HG02943 (cell line): ENCODE measurements around the gene UNC119.
"Not testable (repeated sequence)": the region's sequence is repeated elsewhere in the genome, so short reads cannot be mapped to it uniquely, and the experiment has no call there.

Source experiments
- ATAC-seq: cut with Tn5 transposase; IDR thresholded peaks from one replicate; pipeline ENCODE4 v1.9.1; 2021; ENCODE audit warnings: mild to moderate bottlenecking, low read depth, moderate library complexity; ENCODE audit not compliant: unreplicated experiment

The UNC119 gene

DNA sequence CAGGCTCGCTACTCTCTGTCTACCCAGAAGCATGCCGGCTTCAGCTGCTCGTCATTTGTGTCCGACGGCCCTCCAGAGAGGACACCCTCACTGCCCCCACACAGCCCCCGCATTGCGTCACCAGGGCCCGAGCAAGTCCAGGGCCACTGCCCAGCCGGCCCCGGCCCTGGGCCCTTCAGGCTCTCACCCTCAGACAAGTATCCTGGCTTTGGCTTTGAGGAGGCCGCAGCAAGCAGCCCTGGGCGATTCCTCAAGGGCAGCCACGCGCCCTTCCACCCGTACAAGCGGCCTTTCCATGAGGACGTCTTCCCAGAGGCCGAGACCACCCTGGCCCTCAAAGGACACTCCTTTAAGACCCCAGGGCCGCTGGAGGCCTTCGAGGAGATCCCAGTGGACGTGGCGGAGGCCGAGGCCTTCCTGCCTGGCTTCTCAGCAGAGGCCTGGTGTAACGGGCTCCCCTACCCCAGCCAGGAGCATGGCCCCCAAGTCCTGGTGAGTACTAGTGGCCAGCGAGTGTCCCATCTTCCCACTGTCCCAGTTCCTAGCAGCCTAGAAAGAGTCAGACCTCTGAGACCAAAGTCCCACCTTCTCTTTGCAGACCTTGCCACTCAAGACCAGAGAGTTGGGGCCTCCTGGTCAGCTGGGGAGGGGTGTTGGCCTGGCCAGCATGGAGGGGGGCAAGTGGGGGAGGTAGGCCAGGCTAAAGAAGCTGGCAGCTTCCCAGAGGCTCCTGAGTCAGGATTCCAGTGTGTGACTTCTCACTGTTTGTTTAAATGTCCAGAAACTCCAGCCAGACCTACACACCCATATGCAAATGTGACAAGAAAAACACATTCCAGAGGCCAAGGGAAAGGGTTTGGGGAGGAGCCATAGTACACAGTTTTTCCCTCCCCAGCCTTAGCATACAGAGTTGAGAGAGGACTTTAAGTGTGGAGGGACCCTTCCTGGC is 27.7 kb downstream of the UNC119 start:
- no peak for ATAC-seq

DNA sequence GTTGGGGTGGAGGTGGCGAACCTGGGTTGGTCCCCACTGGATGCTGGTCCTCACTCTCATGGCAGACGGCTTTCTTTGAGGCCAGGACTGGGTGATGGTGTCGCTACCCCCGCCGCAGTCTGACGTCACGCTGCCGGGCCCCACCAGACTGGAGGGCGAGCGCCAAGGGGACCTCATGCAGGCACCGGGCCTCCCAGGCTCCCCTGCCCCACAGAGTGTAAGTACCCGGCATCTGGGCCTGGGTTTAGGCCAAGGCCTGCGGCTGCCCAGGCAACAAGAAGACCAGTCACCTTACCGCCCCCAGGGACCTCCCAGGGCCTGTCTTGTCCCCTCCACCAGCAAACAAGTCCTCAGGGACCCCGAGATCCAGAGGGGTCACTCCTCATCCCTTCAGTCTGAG is 28.5 kb downstream of the UNC119 start:
- no peak for ATAC-seq

DNA sequence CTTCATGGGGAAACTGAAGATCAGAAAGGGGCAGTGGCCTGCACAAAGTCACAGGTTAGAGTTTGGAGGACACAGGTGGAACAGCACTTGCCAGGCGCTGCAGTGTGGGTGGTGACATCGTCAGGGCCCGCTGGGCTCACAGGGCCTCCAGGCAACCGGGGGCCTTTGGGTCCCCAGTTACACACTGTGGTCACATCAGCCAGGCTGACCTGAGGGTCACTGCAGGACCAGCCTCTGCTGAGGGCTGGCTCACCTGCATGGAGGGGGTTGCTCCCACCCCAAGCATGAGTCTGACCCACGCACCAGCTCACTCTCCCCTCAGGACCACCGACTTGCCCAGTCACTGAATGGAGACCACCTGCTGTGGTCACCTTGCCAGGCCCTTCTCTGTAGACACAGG is 29.2 kb downstream of the UNC119 start:
- ATAC-seq = no peak

DNA sequence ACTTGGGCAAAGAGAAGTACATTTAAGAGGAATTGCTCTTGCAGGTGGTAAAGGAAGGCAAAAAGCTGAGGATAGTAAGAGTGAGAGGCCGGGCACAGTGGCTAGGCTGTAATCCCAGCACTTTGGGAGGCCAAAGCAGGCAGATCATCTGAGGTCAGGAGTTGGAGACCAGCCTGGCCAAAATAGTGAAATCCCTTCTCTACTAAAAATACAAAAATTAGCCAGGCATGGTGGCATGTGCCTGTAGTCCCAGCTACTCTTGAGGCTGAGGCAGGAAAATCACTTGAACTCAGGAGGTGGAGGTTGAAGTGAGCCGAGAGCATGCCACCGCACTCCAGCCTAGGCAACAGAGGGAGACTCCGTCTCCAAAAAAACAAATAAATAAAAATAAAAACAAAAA is 30.1 kb downstream of the UNC119 start:
- ATAC-seq = not testable (repeated sequence)

DNA sequence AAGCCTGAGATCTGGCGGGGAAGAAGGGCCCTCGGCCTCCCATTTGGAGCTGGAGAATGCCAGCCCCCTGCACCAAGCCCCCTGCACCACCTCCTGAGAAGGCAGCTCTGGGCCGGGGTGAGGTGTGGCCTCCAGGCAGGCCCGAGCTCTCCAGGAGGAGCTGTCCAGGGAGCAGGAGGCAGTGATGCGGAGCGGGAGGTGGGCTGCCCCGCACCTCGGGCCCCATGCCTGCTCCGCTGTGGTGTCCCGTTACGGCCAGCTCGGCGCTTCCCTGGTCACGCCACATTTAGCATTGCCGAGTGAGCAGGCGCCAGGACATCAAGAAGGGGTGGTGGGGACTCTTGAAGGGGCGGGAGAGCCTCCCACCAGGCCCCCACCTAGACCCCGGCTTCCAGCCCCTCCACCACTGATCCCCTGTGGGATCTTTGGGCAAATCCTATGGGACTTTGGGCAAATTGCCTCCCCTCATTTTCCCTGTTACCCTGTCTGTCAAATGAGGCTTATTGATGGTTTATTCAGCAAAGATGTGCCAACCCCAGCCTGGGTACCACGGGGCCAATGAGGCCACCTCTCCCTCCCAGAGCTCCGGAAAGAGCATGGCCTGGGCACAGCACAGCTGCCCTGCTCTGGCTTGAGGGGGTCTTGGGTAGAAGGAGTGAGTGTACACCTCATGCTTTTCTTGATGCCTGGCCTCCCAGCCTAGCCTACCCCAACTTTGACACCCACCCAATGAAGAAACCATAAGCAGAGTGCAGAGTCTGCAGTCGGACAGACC is 30.9 kb downstream of the UNC119 start:
- ATAC-seq = no peak

DNA sequence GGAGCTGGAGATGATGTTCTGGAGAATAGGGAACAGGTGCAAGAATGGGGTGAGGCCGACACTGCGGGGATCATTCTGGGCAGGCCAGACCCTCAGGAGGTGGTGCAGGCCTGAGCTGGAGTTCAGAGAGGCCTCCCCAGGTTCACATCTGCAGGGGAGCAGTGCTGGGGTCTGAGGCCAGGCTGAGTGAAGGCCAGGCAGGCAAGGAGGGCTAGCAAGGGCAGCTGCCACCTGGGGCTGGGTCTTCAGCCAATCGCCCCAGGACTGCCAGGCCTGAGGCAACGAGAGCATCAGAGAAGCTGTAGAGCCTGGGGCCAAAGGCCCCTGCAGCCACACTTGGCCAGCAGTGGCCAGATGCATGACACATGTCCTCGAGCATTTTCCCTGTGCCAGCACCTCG is 31.7 kb downstream of the UNC119 start:
- no peak for ATAC-seq

DNA sequence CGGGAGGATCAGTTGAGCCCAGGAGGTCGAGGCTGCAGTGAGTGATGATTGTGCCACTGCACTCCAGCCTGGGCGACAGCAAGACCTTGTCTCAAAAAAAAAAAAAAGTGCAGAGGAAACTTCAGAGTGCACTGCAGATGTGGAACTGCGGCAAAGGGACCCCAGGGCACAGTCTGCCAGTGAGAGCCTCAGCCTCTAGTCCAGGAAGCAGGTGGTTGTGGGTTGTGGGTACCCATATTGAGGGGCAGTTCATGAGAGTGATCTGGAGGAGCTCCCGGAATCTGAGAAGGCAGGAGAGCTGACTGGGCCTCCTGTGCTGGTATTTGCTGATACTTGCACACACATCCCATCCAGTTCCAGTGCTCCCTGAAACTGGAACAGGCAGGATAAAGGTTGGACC is 33.2 kb downstream of the UNC119 start:
- no peak for ATAC-seq

DNA sequence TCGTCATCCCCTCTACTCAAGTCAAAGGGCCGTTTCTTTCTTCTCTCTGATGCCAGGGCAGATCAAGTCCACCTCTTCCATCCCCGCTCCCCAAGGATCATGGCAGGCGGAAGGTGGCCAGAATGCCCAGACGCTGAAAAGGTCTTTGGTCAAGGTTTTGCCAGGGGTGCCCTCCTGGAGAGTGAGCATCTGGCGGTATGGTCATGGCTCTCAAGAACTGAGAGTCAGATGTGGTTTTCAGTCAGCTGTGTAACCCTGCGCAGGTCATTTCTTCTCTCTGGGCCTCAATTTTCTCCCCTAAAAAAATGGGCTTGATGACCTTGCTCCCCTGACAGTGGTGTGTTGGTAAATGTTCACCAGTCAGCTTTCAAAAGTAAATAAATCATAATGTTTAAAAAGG is 33.8 kb downstream of the UNC119 start:
- no peak for ATAC-seq

DNA sequence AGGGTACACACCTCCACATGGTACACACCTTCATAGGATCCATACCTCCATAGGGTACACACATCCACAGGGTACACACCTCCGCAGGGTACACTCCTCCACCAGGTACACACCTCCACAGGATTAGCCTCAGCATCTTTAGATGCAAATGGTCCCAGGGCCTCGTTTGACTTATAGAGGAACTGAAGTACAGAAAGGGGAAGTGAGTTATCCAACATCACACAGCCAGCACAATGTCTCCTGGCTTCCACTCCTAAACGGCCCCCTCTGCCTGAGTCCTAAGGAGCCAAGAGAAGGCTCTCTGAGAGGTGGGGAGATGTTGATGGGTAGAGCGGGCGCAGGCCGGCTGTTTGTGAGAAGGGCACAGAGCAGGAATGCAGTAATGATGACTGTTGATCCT is 34.3 kb downstream of the UNC119 start:
- no peak for ATAC-seq

DNA sequence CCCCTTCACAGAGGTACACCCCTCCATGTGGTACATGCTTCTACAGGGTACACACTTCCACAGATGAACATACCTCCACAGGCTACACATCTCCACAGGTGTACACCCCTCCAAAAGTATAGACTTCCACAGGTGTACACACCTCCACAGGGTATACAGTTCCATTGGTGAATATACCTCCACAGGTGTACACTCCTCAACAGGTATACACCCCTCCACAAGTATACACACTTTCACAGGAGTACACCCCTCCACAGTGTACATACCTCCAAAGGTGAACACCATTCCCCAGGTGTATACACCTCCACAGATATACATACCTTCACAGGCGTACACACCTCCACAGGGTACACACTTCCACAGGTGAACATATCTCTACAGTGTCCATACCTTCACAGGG is 36.9 kb downstream of the UNC119 start:
- no peak for ATAC-seq

DNA sequence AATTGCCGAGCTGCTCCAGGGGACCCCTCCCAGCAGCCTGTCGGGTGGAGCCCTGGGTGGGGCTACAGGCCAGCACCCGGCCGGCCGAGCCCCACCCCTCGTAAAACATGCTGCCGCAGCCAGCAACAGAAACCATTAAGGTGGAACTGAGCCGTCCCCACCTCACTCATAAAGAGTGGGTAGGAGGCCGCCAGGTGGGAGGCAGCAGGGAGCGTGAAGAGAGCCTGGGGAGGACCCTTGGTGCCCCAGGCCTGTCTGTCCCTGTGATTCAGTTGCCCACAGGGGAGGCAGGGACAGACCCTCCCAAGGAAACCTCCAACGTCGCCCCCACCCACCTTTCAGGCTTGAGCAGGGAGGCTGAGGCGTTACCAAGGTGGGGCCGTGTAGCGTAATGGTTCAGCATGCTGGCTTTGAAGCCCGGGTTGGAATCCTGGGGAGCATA is 37.8 kb downstream of the UNC119 start:
- ATAC-seq = no peak

DNA sequence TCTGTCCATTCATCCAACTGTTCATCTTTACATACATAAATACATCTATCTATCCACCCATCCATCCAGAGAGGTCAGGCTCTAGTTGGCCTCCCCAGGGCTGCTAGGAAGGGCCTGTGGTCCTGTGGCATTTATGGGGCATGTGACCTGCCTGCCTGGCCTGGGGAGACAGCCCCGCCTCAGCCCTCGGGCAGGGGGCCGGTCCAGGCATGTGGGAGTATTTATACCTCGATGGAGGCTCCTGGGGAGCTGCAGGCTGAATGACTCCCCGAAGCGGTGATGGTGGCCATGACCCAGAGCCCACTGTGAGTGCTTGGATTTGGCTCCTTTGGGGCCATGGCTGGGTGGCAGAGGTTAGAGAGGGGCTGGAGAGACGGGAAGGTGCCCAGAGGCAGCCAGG is 38.9 kb downstream of the UNC119 start:
- no peak for ATAC-seq

DNA sequence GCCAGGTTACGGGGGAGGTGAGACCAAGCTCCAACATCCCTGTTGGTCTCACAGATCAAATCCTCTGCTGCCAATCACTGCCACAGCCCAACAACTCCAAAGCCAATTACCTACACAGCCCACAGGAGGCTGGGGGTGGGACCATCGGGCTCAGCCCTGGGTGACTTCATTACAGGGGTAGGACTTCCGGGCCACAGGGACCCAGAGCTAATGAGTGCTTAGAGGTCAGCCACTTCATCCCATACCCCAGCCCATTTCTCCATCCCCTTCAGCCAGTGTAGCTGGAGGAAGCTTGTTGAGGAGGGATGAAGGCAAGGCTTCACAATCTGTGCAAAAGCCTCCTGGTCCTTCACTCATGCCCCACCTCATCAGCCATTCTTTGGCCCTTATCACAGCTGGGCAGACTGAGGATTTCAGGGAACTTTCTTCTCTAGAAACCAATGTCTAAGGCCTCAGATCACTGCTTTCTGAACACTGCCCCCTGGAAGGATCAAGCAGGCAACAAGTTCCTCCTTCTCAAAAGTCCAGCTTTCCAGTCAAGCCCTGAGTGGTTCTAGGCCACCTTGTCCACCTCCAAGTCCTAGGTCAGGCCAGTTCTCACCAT is 40.5 kb downstream of the UNC119 start:
- no peak for ATAC-seq

DNA sequence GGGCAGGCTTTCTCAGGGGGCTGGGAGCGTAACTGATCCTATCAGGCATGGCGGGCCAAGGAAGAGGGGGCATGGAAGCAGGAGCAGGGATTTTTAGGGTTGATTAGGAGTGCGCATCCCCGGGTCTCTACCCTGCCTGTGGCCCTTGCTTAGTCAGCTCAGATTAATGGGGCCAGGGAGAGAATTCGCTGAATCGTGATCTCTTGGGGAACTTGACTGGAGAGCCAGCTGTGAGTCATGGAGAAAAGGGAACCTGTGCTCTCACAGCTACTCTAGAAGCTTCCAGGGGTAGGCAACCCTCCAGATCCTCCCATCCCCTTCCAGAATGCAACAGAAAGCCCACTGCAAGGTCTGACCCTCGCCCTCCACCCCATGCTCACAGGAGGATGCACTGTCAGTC is 42.6 kb downstream of the UNC119 start:
- no peak for ATAC-seq

DNA sequence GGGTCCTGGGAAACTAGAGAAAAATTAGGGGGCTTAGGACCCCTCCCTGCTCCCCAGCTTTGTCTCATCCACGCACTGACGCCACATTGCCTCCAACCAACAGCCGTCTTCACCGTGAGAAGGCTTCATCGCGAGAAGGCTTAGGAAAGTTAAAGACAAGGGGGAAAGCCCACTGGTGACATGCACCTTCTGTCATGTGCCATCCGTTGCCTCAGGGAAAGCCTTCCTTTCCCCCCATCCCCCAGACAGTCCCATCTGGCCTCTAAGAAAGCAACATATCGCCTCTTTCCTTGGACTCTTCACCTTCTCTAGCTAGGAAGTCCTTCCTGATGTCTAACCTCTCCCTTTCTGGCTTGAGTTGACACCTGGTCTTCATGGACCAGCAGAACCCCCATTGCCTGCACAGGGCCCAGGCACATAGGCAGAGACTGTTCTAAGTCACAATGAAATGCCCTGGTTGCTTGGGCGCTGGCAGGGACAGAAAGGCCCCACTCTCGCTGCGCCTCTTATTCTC is 44.2 kb downstream of the UNC119 start:
- ATAC-seq = no peak

DNA sequence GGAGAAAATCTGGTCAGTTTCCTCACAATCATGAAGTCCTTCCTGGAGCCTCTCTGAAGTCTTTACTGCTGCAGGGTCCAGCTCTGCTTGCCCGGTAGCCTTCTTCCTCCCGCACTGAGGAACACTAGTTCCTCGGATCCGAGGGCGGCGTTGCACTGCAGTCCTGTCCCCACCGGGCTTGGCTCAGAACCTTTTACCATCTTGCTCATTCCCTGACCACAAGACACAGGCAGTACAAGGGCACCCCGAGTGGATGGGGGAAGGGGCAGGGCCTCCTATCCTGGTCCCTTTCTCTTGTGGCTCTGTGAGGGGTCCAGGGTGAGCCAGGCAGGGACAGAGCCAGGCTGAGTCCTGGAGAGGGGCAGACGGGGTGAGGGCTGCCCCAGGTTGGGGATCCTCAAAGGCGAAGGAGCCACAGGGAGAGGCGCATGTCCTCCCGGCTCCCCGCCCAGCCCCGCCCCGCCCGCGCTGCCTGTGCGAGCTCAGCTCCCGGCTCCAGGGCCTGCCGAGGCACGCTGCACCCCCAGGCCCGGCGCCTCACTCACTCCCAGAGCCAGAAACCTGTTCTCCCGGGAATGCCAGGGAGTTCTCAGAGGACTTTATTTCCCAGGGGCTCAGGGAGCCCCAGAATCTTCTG is 44.7 kb downstream of the UNC119 start:
- no peak for ATAC-seq

DNA sequence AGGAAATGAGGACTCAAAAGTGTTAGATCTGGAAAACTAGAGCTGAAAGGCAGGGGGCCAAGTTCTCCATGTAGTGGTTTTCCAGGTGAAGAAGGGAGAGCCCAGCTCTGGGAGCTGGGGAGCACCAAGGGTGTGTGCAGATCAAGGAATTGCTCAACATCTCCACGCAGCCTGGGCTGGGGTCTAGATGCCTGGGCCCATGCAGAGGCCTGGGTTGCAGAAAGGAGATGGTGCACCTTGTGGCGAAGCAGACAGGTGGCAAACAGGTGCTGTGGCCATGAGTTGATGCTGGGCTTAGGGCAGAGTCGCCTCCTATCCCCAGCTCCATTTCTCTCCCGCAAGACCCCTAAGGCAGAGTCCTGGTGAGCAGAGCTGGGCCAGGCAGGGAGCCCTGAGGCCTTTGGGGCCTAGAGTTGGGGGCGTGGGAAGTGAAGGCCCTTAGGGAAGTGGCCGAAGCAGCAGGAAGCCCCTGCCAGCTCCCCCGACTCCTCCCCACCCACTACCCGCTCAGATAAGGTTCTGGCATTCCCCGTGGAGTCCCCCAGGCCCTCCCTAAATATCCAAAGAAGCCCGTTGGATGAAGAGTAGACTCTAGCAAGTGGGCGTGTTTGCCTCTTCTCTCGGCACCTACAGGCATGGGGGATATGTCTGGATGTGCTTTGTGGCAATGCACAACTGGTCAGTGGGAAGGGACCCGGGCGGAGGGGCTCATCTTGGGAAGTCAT is 45.5 kb downstream of the UNC119 start:
- no peak for ATAC-seq

DNA sequence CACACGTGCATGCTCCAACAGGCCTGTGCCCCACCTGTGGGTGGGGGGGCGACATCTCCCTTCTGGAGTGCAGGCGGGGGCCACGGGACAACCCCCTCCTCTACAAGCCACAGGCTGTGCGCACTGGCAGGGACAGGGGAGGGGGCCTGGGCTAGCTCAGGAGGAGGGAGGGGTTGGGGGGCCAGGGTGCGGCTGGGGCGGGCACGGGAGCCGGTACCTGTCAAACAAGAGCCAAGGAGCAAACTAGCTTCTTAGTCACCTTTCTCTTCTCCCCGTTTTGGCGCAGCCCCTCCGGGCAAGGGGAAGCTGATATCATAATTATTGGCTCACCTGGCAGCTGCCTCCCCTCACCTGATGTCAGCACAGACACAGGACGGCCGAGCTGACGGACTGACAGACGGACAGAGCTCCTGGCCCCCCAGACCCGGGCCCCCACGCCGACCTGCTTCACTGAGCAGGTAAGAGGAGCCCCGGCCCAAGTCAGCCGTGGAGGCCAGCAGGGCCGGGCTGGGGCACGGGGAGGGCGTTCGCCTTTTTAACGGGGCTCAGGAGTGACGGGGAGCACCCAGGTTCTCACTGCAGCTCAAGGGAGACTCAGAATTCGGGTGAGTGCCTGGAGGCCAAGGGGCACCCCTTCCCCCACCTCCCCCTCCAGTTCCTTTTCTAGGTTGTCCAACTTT is 46.3 kb downstream of the UNC119 start, which contains the start of gene FOXN1:
FOXN1 (plus strand) TSS at position 363 of the 680 bp plus-strand sequence. CDS start 17,622 bp downstream, outside the sequence.
- no peak for ATAC-seq

DNA sequence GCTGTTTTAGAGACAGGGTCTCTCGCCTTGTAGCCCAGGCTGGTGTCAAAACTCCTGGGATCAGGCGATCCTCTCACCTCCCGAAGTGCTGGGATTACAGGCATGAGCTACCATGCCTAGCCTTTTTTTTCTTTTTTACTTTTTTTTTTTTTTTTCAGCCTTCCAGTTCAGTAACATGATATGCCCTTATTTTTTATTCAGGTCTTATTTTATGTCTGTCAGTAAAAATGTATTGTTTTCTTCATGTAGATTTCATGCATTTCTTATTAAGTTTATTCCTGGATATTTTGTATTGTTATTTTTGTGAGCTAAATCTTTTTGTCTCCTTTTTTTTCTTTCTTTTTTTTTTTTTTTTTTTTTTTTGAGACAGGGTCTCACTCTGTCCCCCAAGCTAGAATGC is 49.0 kb downstream of the UNC119 start:
- no peak for ATAC-seq
